PC-9 (cell line): ENCODE measurements around the gene STPG1. TPM values are rescaled to one million over a fixed set of nuclear protein-coding genes. Genes with fewer than 3 reads are reported as not detected.

ENCODE experiments used
- BruUV-seq: library from RNA; stranded (reverse); fragments of 400-500 nt; replicated peaks from 2 replicates; lab custom pipeline; 2021; lab: Mats Ljungman, UMichigan
- CTCF ChIA-PET: fragments of 300-600 bp; sonication (Branson Sonifier 250); formaldehyde crosslinking; loops from one replicate; lab custom pipeline; 2022; ENCODE audit warnings: antibody characterized with exemption; lab: Charles Lee
- POLR2A ChIA-PET: fragments of 300-600 bp; sonication (Branson Sonifier 250); formaldehyde crosslinking; loops from one replicate; lab custom pipeline; 2022; ENCODE audit warnings: antibody characterized with exemption; ENCODE audit not compliant: unreplicated experiment; lab: Charles Lee
- DNase-seq, 2 experiments: peaks; one replicate each; pipeline versions ENCODE4 v3.0.0 to v3.0.0-alpha.2; 2015 to 2022; ENCODE audit warnings: mixed read lengths in 1 of 2
- H2AFZ ChIP-seq: fragments of 200-600 bp; sonication (generic); 2 replicates; pipeline ENCODE4 v1.8.1; 2017; ENCODE audit warnings: antibody characterized with exemption
- H3F3A ChIP-seq: fragments of 200-600 bp; sonication (generic); 2 replicates; pipeline ENCODE4 v1.8.1; 2017; ENCODE audit warnings: antibody characterized with exemption, mild to moderate bottlenecking, low read depth; ENCODE audit not compliant: insufficient read depth
- H3K27ac ChIP-seq: fragments of 200-600 bp; sonication (generic); 2 replicates; pipeline ENCODE4 v1.6.1; 2016; ENCODE audit warnings: mixed run types
- H3K27me3 ChIP-seq: fragments of 200-600 bp; sonication (generic); 2 replicates; pipeline ENCODE4 v1.6.1; 2016; ENCODE audit warnings: low read depth, mixed run types; ENCODE audit not compliant: insufficient read depth
- H3K36me3 ChIP-seq: fragments of 200-600 bp; sonication (generic); 2 replicates; pipeline ENCODE4 v1.6.1; 2016; ENCODE audit warnings: low read depth, mixed run types
- H3K4me1 ChIP-seq: fragments of 200-600 bp; sonication (generic); replicated peaks from 2 replicates; pipeline ENCODE4 v1.6.1; 2016; ENCODE audit warnings: mixed run types; ENCODE audit not compliant: insufficient read depth
- H3K4me2 ChIP-seq: fragments of 200-600 bp; sonication (generic); 2 replicates; pipeline ENCODE4 v1.6.1; 2017; ENCODE audit warnings: mixed run types
- H3K4me3 ChIP-seq: fragments of 200-600 bp; sonication (generic); 2 replicates; pipeline ENCODE4 v1.6.1; 2016; ENCODE audit warnings: mixed run types
- H3K79me2 ChIP-seq: fragments of 200-600 bp; sonication (generic); 2 replicates; pipeline ENCODE4 v1.6.1; 2017; ENCODE audit warnings: low read depth, mixed run types
- H3K9me2 ChIP-seq: fragments of 200-600 bp; sonication (generic); 2 replicates; pipeline ENCODE4 v1.8.1; 2017; ENCODE audit warnings: mild to moderate bottlenecking; ENCODE audit not compliant: insufficient read depth
- H3K9me3 ChIP-seq: fragments of 200-600 bp; sonication (generic); 2 replicates; pipeline ENCODE4 v1.8.1; 2016; ENCODE audit warnings: low read depth; ENCODE audit not compliant: insufficient read depth
- H4K20me1 ChIP-seq: fragments of 200-600 bp; sonication (generic); 2 replicates; pipeline ENCODE4 v1.8.1; 2017; ENCODE audit not compliant: insufficient read depth
- CTCF ChIP-seq: fragments of 200-600 bp; sonication (generic); conservative IDR thresholded peaks from 2 replicates; pipeline ENCODE4 v1.6.1; 2017; ENCODE audit warnings: mixed run types, antibody characterized with exemption, mild to moderate bottlenecking, moderate library complexity
- EZH2 ChIP-seq: fragments of 200-600 bp; sonication (generic); IDR thresholded peaks from 2 replicates; pipeline ENCODE4 v1.8.0; 2017; ENCODE audit warnings: antibody characterized with exemption, low read depth
- intact Hi-C: fragments of 100-400 bp; cut with micrococcal nuclease; formaldehyde crosslinking; loops from one replicate; pipeline ENCODE4 v1.10.0; 2022; ENCODE audit not compliant: unreplicated experiment
- total RNA-seq: library from RNA; stranded (reverse); gene quantifications from 2 replicates; pipeline ENCODE4 v1.2.3, GENCODE V29; 2021

The STPG1 gene
- total RNA-seq, 1 experiment from 2014 or later: 11.4 TPM

- Histone ChIP-seq H3K79me2 (peaks cover 22% of the 10 kb centered on the region; the same call in 1 of the 2 replicates), H2AFZ (no peak overlapping the region), H3K27me3 (no peaks in the 10 kb centered on the region), H3K9me3 (no peaks in the 10 kb centered on the region), H3K4me1 (peaks cover 14% of the 10 kb centered on the region), H3K4me2 (no peak overlapping the region), H3K4me3 (no peak overlapping the region), H4K20me1 (no peaks in the 10 kb centered on the region), H3K27ac (no peak overlapping the region), H3K9me2 (no peaks in the 10 kb centered on the region), H3F3A (peaks cover 4% of the 10 kb centered on the region), H3K36me3 (no peaks in the 10 kb centered on the region)
- BruUV-seq: no TSS peak
- no peak for TF ChIP-seq CTCF
- no peak for TF ChIP-seq EZH2
- ChIA-PET CTCF (interaction anchor here (0.6 kb wide), 2 partner anchors 50 to 131 kb away, joined by 3 to 5 read pairs; no protein-coding TSS in a partner anchor), POLR2A (no interaction called here)
- no peak for DNase-seq
- intact Hi-C loops: no loop called here
Observed at GRCh38 chr1:24327486-24327885, 86.1 kb downstream of the STPG1 start.

- H3K79me2 ChIP-seq: peaks cover 32% of the 10 kb centered on the region
- no peak overlapping the region for H3K4me3 ChIP-seq
- no peaks in the 10 kb centered on the region for H3K27me3 ChIP-seq
- no peak overlapping the region for H3K27ac ChIP-seq
- CTCF ChIA-PET: no interaction called here
- no peak for DNase-seq
- BruUV-seq: no TSS peak
- TF ChIP-seq EZH2 (no peak), CTCF (no peak)
- H3K9me2 ChIP-seq: no peaks in the 10 kb centered on the region
- H3F3A ChIP-seq: peaks cover 13% of the 10 kb centered on the region
- H3K4me2 ChIP-seq: no peak overlapping the region
- H4K20me1 ChIP-seq: no peaks in the 10 kb centered on the region
- peaks cover 21% of the 10 kb centered on the region for H3K4me1 ChIP-seq
- intact Hi-C loops: no loop called here
- no peaks in the 10 kb centered on the region for H3K36me3 ChIP-seq
- POLR2A ChIA-PET: no interaction called here
- no peaks in the 10 kb centered on the region for H3K9me3 ChIP-seq
- H2AFZ ChIP-seq: no peak overlapping the region
Observed at GRCh38 chr1:24325587-24326449, 87.8 kb downstream of the STPG1 start.

- Histone ChIP-seq H3K79me2 (peaks cover 41% of the 10 kb centered on the region), H3K36me3 (no peaks in the 10 kb centered on the region), H3K4me3 (no peak overlapping the region), H3K27ac (no peak overlapping the region), H3K4me2 (no peak overlapping the region), H3K9me2 (no peaks in the 10 kb centered on the region), H2AFZ (no peak overlapping the region), H4K20me1 (no peaks in the 10 kb centered on the region), H3K27me3 (no peaks in the 10 kb centered on the region), H3F3A (peaks cover 22% of the 10 kb centered on the region), H3K4me1 (peaks cover 30% of the 10 kb centered on the region), H3K9me3 (no peaks in the 10 kb centered on the region)
- DNase-seq: no peak
- BruUV-seq: no TSS peak
- intact Hi-C loops: loop anchor here (5.0 kb wide), 1 partner anchor 52 kb away; no protein-coding TSS in a partner anchor
- ChIA-PET POLR2A (no interaction called here), CTCF (interaction anchor here (0.7 kb wide), 1 partner anchor 179 kb away, joined by 3 read pairs; no protein-coding TSS in a partner anchor)
- TF ChIP-seq EZH2 (no peak), CTCF (no peak)
Observed at GRCh38 chr1:24324903-24325302, 88.7 kb downstream of the STPG1 start.
